GM18858 (cell line): Measurements from ENCODE around the gene ZNF846.
"Not testable (repeated sequence)": the region's sequence is repeated elsewhere in the genome, so short reads cannot be mapped to it uniquely, and the experiment has no call there.

Experiments used
- ATAC-seq: cut with Tn5 transposase; IDR thresholded peaks from one replicate; pipeline ENCODE4 v1.9.1; 2021; ENCODE audit not compliant: unreplicated experiment

ZNF846 gene

DNA sequence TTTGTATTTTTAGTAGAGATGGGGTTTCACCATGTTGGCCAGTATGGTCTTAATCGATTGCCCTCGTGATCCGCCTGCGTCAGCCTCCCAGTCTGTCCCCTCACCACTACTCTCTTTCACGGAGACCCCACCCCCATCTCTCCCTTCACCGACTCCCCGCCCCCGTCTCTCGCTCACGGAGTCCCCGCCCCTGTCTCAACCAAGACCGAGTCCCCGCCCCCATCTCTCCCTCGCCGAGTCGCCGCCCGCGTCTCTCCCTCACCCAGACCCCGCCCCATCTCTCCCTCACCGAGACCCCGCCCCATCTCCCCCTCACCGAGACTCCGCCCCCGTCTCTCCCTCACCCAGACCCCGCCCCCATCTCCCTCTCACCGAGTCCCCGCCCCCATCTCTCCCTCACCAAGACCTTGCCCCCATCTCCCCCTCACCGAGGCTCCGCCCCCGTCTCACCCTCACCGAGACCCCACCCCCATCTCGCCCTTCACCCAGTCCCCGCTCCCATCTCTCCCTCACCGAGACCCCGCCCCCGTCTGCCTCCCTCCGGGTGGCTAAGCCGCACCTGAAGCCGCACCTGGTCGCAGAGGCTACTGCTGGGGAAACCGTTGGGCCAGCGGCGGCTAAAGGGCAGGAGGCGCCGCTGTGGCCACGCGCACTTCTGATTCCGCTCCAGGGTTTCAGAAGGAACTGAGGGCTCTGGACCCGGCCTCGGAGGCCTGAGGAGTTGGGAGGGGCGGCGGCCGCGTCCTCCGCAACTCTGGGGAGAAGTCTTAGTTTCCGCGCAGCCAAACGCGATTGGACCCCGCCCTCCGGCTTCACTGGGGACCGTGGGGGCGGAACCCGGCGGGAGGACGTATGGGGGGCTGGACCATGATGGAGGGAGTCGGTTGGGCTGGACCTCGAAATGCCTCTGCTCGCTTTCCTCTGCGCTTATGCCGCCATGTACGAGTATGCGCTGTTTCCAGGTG, 17.1 kb upstream of the ZNF846 start:
- peak; percentile 67 for ATAC-seq

DNA sequence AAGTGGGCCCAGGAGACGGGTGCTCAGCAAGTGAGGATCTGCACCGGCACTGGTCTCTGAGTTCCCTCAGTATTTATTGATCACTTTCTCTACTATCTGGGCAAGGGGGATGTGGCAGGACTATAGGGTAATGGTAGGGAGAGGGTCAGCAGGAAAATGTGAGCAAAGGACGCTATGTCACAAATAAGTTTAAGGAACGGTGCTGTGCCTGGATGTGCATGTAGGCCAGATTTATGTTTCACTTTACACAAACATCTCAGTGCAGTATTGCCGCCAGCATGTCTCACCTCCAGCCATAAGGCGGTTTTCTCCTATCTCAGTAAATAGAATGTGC, 15.6 kb upstream of the ZNF846 start:
- ATAC-seq = not testable (repeated sequence)

DNA sequence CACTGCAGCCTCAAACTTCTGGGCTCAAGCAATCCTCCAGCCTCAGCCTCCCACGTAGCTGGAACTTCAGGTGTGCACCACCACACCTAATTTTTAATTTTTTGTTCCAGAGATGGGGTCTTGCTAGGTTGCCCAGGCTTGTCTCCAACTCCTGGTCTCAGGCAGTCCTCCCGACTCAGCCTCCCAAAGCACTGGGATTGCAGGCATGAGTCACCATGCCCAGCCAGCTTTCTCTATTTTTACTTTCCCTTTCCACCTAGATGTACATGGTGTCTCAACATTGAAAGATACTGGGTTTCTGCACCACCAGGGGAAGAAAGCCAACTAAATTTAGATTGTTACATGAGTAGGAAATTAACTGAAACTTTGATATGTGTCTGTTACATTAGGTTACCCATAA, 13.8 kb upstream of the ZNF846 start:
- ATAC-seq = no peak

DNA sequence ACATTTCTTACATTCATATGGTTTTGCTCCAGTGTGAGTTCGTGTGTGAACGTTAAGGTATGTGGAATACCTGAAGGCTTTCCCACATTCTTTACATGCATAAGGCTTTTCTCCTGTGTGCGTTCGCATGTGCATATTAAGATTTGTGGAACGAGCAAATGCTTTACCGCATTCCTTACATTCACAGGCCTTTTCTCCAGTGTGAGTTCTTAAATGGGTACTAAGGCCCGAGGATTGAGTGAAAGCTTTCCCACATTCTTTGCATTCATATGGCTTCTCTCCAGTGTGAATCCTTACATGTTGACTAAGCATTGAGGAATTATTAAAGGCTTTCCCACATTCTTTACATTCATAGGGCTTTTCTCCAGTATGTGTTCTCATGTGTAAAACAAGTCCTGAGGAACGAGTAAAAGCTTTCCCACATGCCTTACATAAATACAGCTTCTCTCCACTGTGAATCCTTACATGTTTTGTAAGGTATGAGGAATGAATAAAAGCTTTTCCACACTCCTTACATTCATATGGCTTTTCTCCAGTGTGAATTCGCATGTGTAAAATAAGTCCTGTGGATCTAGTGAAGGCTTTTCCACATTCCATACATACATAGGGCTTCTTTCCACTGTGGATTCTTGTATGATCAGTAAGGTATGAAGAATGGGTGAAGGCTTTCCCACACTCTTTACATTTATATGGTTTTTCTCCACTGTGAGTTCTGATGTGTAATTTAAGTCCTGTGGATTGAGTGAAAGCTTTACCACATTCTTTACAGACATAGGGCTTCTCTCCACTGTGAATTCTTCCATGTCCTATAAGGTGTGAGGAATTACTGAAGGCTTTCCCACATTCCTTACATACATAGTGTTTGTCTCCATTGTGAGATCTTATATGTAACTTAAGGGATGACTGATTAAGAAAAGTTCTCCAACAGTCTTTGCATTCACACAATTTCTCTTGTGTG, 10.7 kb downstream of the ZNF846 start:
- ATAC-seq = no peak

DNA sequence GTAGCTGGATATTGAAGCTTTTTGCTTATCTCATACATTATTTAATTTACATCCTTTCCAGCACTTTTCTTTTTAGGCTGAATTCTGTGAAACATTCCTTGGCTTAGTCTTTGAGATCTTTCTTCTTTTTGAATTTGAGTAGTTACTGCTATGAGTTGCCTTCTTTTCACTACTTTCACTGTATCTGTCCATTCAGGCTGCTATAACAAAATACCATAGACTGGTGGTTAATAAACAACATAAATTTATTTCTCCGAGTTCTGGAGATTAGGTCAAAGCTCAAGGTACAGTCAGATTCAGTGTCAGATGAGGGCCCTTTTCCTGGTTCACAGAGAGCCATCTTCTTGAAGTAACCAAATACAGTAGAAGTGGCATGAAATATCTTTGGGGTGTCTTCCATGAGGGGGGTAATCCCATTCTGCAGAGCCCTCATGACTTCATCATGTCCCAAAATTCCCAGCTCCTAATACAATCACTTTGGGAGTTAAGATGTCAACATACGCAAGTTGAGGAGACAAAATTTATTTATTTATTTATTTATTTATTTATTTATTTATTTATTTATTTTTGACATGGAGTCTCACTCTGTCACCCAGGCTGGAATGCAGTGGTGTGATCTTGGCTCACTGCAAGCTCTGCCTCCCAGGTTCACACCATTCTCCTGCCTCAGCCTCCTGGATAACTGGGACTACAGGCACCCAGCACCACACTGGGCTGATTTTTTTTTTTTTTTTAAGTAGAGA, 15.7 kb downstream of the ZNF846 start:
- no peak for ATAC-seq

DNA sequence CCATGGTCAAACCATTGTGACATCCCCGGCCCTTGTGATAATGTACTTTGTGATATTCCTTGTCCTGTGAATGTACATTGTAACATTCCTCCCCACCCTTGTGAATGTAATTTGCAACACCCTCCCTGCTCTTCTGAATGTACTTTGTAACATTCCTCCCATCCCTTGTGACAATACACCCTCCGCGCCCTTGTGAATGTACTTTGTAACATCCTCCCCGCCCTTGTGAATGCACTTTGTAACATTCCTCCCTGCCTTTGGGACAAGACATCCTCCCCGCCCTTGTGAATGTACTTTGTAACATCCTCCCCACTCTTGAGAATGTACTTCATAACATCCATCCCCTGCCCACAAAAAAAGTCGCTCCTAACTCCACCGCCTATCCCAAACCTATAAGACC, 17.1 kb downstream of the ZNF846 start:
- no peak for ATAC-seq

DNA sequence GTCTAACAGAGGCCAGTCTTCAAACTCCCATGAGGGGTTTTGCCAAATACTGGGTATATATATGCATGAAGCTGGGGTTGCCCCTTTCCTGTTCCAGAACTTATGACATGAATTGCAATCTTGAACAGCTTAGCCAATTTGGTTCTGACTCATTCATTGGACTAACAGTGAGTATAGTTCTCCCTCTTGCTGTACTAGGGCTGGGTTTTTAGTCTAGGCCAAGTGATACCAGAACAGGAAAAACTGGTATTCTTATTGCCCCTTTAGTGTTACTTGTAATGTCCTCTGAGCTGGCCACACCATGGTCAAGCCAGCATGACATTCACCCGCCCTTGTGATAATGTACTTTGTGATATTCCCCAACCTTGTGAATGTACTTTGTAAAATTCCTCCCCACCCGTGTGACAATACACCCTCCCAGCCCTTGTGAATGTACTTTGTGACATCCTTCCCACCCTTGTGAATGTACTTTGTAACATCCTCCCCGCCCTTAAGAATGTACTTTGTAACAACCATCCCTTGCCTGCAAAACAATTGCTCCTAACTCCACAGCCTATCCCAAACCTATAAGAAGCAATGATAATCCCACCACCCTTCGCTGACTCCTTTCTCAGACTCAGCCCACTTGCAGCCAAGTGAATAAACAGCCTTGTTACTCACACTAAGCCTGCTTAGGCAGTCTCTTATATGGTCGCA, 26.9 kb downstream of the ZNF846 start:
- ATAC-seq = no peak

DNA sequence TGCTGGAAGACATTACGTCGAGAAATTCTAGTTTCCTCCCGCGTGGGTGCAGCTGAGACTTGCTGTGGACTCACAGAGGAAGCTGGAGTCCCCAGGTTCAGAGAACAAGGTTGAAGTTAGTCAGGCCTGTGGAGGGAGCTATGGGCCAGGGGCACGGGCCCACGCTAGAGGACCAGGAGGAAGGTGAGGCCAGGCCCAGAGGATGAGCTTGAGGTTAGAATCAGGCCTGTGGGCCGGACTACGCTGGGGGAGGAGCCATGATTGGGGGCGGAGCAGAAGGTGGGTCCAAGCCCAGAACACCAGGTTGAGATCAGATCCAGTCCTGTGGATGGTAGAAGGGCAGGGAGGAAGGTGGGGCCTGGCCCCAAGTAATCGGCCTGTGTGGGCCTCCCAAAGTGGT, 32.6 kb downstream of the ZNF846 start:
- ATAC-seq = no peak

DNA sequence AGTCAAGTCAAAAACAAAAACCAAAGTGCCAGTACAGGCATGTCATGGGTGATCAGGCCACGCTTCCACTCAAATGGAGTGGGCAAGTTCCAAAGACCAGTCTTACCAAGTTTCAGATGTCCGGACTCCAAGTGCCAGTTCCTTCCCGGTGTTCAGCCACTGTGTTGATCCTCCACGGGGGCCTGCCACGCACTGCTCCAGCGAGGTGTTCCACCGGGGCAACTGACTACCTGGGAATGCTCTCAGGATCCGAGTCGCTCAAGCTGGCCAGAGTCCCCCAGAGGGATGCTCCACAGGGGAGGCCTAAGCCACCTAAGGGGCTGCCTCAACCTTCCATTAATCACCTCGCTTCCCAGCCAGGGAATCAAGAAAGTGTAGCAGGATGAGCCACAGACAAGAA, 38.5 kb downstream of the ZNF846 start:
- not testable (repeated sequence) for ATAC-seq

DNA sequence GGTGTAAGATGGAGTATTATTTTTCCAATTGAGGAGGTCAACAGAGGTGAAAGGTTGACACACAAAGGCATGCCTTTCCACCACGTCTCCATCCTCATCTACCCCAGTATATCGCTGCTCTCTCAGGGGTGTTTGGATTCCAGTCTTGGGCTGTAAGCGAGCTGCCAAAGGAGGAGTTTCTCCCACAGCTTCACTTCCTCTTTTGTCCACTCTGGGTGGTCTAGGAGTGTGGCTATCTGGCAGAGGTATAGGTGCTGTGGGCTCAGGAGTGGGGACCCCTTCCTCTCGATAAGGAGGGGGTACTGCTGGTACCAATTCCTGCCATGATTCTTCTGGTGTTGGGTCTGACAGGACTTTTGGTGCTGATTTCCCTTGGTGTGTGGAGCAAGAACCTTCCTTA, 39.4 kb downstream of the ZNF846 start:
- no peak for ATAC-seq

DNA sequence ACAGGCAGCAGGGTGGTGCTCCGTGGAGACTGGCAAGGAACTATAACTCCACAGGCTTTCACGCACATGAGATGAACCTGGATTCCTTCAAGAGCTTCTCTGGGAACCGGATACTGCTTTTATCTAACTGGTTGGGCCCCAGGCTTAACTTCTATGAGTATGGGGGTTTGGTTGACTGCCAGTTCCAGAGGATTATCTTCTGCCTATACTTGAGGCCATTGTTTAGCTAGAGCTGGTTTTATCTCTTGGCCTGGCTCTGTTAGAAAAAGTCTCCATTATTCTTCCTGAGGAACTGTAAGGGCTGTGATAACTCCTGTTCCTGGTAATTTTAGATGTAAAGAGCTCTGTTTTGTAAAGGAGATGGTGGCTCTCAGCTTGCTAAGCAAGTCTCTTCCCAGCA, 40.9 kb downstream of the ZNF846 start:
- ATAC-seq = no peak

DNA sequence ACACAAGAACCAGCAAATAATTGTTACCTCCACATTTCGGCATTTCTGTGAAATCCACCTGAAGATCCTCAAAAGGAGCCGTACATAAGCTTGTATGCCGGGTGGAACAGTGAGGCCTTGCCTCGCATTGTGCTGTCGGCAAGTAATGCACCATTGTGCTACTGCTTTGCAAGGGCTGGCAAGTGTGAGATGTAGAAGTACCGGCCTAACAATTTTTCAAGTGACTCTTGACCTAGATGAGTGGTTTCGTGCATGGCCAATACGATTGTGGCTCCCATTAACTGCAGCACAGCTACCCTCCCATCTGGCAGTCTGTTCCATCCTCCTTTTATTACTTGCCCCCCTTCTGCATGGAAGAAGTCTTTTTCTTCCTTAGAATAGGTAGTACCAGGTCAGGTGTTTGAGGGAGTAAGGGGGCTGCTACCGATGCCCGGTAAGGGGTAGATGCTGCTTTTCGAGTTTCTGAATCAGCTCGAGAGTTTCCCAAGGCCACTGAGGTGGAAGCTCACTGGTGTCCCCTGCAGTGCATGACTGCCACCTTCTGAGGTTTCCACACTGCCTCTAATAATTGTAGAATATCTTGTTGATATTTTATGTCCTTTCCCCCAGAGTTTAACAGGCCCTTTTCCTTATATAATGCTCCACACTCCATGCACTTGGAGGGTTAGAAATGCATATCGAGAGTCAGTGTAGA, 42.9 kb downstream of the ZNF846 start:
- ATAC-seq = not testable (repeated sequence)

DNA sequence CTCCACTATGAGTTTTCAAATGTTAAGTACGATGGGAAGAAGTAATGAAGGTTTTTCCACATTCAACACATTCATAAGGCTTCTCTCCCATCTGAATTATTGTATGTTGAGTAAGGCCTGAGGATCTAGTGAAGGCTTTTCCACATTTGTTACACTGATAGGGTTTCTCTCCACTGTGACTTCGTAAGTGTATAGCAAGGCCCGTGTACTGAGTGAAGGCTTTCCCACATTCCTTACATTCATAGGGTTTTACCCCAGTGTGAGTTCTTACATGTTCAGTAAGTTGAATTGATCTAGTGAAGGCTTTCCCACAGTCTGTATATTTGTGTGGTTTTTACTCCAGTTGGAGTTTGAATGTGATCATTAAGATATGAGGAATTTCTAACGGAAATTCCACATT, 44.4 kb downstream of the ZNF846 start:
- ATAC-seq = no peak

DNA sequence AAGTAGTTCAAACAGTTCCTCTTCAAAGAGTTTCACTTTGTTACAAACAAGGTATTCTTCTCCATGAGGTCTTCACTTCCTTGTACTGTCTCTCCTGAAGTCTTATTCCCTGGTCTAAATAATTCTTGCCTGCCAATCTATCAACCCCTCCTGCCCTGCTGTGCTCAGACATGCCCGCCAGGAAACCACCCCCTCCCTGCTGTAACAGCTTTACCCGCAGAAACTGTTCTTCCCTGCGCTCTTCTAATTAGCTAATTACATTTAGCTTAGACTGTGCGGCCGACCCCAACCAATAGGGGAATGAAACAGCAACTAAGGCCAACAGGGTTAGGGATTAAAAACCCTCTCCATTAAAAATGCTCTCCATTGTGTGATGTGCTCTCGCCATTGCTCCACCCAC, 46.7 kb downstream of the ZNF846 start:
- no peak for ATAC-seq

DNA sequence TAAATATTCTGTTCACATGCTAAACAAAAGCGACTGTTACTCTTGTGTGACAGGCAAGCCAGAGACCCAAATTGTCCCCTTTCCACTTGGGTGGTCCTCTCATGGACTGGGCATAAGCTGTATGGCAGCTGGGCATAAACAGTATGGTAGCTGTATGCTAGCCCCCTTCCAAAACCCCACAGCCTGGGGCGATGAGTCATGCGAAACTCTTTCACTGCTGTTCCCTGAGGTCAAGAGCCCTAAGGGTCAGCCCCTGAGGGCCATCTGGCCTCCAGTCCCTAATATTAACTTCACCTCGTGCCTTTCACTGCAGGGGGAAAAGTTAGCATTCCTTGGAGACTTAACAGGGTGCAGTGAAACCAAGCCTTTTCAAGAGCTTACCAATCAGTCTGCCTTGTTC, 48.0 kb downstream of the ZNF846 start:
- ATAC-seq = no peak

DNA sequence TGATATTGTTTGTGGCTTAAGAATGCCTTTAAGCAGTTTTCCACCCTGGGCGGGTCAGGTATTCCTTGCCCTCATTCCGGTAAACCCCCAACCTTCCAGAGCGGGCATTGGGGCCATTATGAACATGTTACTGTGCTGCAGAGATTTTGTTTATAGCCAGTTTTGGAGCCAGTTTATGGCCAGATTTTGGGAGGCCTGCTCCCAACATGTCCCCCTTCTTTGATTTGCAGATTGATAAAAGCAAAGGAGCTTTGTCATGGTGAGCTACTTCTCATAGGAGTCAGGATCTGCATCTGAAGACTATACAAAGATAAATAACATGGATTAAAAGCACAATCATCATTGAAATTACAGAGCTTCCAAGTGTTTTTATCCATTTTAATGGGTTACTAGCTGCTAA, 56.7 kb downstream of the ZNF846 start:
- no peak for ATAC-seq

DNA sequence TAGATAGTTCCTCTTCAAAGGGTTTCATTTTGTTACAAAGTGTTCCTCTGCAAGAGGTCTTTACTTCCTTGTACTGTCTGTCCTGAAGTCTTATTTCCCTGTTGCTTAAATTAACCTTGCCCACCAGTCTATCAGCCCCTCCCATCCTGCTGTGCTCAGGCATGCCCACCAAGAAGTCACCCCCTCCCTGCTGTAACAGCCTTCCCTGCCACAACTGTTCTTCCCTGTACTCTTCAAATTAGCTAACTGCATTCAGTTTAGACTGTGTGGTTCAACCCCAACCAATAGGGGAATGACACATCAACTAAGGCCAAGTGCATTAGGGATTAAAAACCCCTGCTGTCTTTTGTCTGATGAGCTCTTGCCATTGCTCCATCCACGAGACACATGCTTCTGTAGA, 59.2 kb downstream of the ZNF846 start:
- no peak for ATAC-seq

DNA sequence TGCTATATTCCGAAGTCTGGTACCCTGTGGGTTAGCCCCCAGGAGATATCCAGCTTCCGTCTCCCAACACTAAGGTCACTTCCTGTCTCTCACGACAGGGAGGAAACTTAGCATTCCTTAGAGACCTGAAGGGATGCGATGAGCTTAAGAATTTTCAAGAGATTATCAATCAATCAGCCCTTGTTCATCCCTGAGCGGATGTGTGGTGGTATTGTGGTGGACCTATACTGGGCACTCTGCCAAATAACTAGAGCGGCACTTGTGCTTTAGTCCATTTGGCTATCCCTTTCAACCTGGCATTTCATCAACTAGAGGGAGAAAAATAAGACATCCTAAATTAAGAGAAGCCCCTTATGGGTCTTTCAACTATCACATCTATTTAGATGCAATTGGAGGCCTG, 62.7 kb downstream of the ZNF846 start:
- no peak for ATAC-seq

DNA sequence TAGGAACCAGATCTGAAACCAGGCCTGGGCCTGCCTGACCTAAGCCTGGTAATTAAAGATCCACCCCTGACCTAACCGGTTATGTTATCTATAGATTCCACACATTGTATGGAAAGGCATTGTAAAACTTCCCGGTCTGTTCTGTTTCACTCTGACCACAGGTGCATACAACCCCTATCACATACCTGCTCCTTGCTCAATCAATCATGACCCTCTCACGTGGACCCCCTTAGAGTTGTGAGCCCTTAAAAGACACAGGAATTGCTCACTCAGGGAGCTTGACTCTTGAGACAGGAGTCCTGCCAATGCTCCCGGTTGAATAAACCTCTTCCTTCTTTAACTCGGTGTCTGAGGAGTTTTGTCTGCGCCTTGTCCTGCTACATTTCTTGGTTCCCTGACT, 66.4 kb downstream of the ZNF846 start:
- no peak for ATAC-seq
